HepG2 (cell line): Measurements from ENCODE around the gene NIP7. TPM values are rescaled to one million over a fixed set of nuclear protein-coding genes. Genes with fewer than 3 reads are reported as not detected.
A peak's percentile ranks its signal among the peaks of the same experiment; 100 is the strongest.

ENCODE experiments used
- BCL3 ChIP-seq: sonication (generic); formaldehyde crosslinking; IDR thresholded peaks from 2 replicates; pipeline ENCODE4 v1.5.1; 2020; ENCODE audit warnings: mild to moderate bottlenecking, missing genetic modification reagents, moderate library complexity
- MEIS2 ChIP-seq: sonication (generic); formaldehyde crosslinking; IDR thresholded peaks from 2 replicates; pipeline ENCODE4 v1.9.0; 2021; ENCODE audit warnings: mild to moderate bottlenecking, missing genetic modification reagents
- PTBP1 ChIP-seq: fragments of 200-400 bp; formaldehyde crosslinking; IDR thresholded peaks from 2 replicates; pipeline ENCODE4 v1.6.1; 2018; ENCODE audit warnings: low read length, low read depth; ENCODE audit not compliant: poor library complexity, severe bottlenecking
- SMAD3 ChIP-seq: sonication (generic); formaldehyde crosslinking; IDR thresholded peaks from 2 replicates; pipeline ENCODE4 v1.4.0; 2020; ENCODE audit warnings: missing genetic modification reagents
- TFDP2 ChIP-seq: sonication (generic); formaldehyde crosslinking; IDR thresholded peaks from 2 replicates; pipeline ENCODE4 v1.4.0; 2020; ENCODE audit warnings: missing genetic modification reagents
- ZNF230 ChIP-seq: sonication (generic); formaldehyde crosslinking; IDR thresholded peaks from 2 replicates; pipeline ENCODE4 v1.4.0; 2020; ENCODE audit warnings: mild to moderate bottlenecking, missing genetic modification reagents
- ZNF3 ChIP-seq: IDR thresholded peaks from 2 replicates; pipeline ENCODE4 v1.7.0; 2017; ENCODE audit warnings: inconsistent platforms
- ZNF343 ChIP-seq: sonication (generic); formaldehyde crosslinking; IDR thresholded peaks from 2 replicates; pipeline ENCODE4 v1.4.0; 2020; ENCODE audit warnings: mild to moderate bottlenecking, missing genetic modification reagents
- ZNF430 ChIP-seq: sonication (generic); formaldehyde crosslinking; IDR thresholded peaks from 2 replicates; pipeline ENCODE4 v1.9.0; 2021; ENCODE audit warnings: mild to moderate bottlenecking, missing genetic modification reagents
- ZNF678 ChIP-seq: sonication (generic); formaldehyde crosslinking; IDR thresholded peaks from 2 replicates; pipeline ENCODE4 v1.4.0; 2020; ENCODE audit warnings: mild to moderate bottlenecking, missing genetic modification reagents
- polyA plus RNA-seq, 8 experiments: library from polyadenylated mRNA; depleted of rRNA in 3 of 8; stranded (reverse) in 7 of 8; unstranded in 1 of 8; fragments of >200 nt; fragmentation: Illumina TruSeq in 4 of 8; extraction: Trizol in 4 of 8; gene quantifications; 2 replicates each; pipeline versions ENCODE4 v1.2.1 to v1.2.3, GENCODE V29; 2011 to 2016; ENCODE audit warnings: low read depth in 4 of 8, missing spikeins in 1 of 8, mixed read lengths in 1 of 8; ENCODE audit not compliant: insufficient read depth in 1 of 8
- total RNA-seq, 5 experiments: library from RNA; depleted of rRNA; stranded (reverse); fragments of >200 nt; fragmentation: Illumina TruSeq; extraction: Trizol; gene quantifications; 2 replicates each; pipeline ENCODE4 v1.2.3, GENCODE V29; 2016; ENCODE audit warnings: low read depth in 1 of 5
- TF ChIP-seq, protein P1 (sequence below): sonication (generic); formaldehyde crosslinking; IDR thresholded peaks from 2 replicates; pipeline ENCODE4 v1.5.1; 2020; ENCODE audit warnings: missing genetic modification reagents, mild to moderate bottlenecking, borderline replicate concordance

NIP7 gene
- total and polyA plus RNA-seq, 2 of the 13 experiments (the other 11 are each of a cell fraction or from before 2014, with no cell fraction given) = 15.3 to 114 TPM

GRCh38 chr16:69338557-69339288, 849 bp upstream of the NIP7 start (continued):
- 0 out of 2 replicates have a peak, but pooled peaks have one; percentile 6 for TF ChIP-seq TFDP2 (CRISPR knock-in tag)
- peak; percentile 45 for TF ChIP-seq PTBP1
- no peak for TF ChIP-seq ZNF678
- TF ChIP-seq ZNF3 (CRISPR knock-in tag) = no peak
- 0 out of 2 replicates have a peak, but pooled peaks have one; percentile 27 for TF ChIP-seq ZNF343
- no peak for TF ChIP-seq ZNF230 (CRISPR knock-in tag)
- no peak; the same call in 1 of the 2 replicates for TF ChIP-seq BCL3 (CRISPR knock-in tag)
- no peak for TF ChIP-seq ZNF430 (CRISPR knock-in tag)
- TF ChIP-seq, protein P1, sequence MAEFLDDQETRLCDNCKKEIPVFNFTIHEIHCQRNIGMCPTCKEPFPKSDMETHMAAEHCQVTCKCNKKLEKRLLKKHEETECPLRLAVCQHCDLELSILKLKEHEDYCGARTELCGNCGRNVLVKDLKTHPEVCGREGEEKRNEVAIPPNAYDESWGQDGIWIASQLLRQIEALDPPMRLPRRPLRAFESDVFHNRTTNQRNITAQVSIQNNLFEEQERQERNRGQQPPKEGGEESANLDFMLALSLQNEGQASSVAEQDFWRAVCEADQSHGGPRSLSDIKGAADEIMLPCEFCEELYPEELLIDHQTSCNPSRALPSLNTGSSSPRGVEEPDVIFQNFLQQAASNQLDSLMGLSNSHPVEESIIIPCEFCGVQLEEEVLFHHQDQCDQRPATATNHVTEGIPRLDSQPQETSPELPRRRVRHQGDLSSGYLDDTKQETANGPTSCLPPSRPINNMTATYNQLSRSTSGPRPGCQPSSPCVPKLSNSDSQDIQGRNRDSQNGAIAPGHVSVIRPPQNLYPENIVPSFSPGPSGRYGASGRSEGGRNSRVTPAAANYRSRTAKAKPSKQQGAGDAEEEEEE = no peak
- no peak for TF ChIP-seq SMAD3 (CRISPR knock-in tag)
- TF ChIP-seq MEIS2 (CRISPR knock-in tag) = no peak
- TF ChIP-seq, all 625 proteins: peak for 37
